ENCODE data around the gene CWF19L2.

CWF19L2 gene

GRCh38 chr11:107477820-107478219 is 20.2 kb upstream of the CWF19L2 start:
- H3F3A ChIP-seq (ENCODE audit: control insufficient read depth, insufficient read depth): no peaks in the 10 kb centered on the region
- no peak overlapping the region for H3K4me3 ChIP-seq (ENCODE audit: low read length)
- no peak overlapping the region for H3K4me2 ChIP-seq (ENCODE audit: low read length)
- no peaks in the 10 kb centered on the region for H3K9me2 ChIP-seq (replicated peaks; ENCODE audit: control insufficient read depth, low read length)
- H4K20me1 ChIP-seq (ENCODE audit: control insufficient read depth, insufficient read depth, low read depth, low read length): no peaks in the 10 kb centered on the region
- no peaks in the 10 kb centered on the region for H3K9me3 ChIP-seq (ENCODE audit: control insufficient read depth, insufficient read depth, low read length)
- H3K79me2 ChIP-seq (ENCODE audit: control insufficient read depth, low read length): no peaks in the 10 kb centered on the region
- TF ChIP-seq CTCF (IDR thresholded peaks at IDR 0.05; ENCODE audit: low read depth, low read length, poor library complexity, severe bottlenecking) (no peak), EZH2phosphoT487 (IDR thresholded peaks at IDR 0.05; ENCODE audit: borderline replicate concordance, low read length) (no peak)
- no peaks in the 10 kb centered on the region for H3K36me3 ChIP-seq (ENCODE audit: control insufficient read depth, low read length)
- H3K4me1 ChIP-seq (ENCODE audit: control insufficient read depth, low read length): no peaks in the 10 kb centered on the region
- H3K27ac ChIP-seq (ENCODE audit: low read depth, low read length): no peak overlapping the region
- H3K27me3 ChIP-seq (ENCODE audit: control insufficient read depth, low read length): peaks cover 18% of the 10 kb centered on the region

GRCh38 chr11:107473792-107474191 is 16.2 kb upstream of the CWF19L2 start:
- Histone ChIP-seq H3K4me3 (ENCODE audit: low read length) (no peak overlapping the region), H3K27me3 (ENCODE audit: control insufficient read depth, low read length) (peaks cover 18% of the 10 kb centered on the region), H3K79me2 (ENCODE audit: control insufficient read depth, low read length) (no peaks in the 10 kb centered on the region), H3F3A (ENCODE audit: control insufficient read depth, insufficient read depth) (no peaks in the 10 kb centered on the region), H3K36me3 (ENCODE audit: control insufficient read depth, low read length) (no peaks in the 10 kb centered on the region), H3K4me2 (ENCODE audit: low read length) (no peak overlapping the region), H4K20me1 (ENCODE audit: control insufficient read depth, insufficient read depth, low read depth, low read length) (no peaks in the 10 kb centered on the region), H3K4me1 (ENCODE audit: control insufficient read depth, low read length) (no peaks in the 10 kb centered on the region), H3K27ac (ENCODE audit: low read depth, low read length) (no peak overlapping the region), H3K9me3 (ENCODE audit: control insufficient read depth, insufficient read depth, low read length) (no peaks in the 10 kb centered on the region), H3K9me2 (replicated peaks; ENCODE audit: control insufficient read depth, low read length) (no peaks in the 10 kb centered on the region)
- no peak for TF ChIP-seq EZH2phosphoT487 (IDR thresholded peaks at IDR 0.05; ENCODE audit: borderline replicate concordance, low read length)
- TF ChIP-seq CTCF (IDR thresholded peaks at IDR 0.05; ENCODE audit: low read depth, low read length, poor library complexity, severe bottlenecking): no peak

- Histone ChIP-seq H3K4me2 (ENCODE audit: low read length) (no peak overlapping the region), H3K4me1 (ENCODE audit: control insufficient read depth, low read length) (no peaks in the 10 kb centered on the region), H3F3A (ENCODE audit: control insufficient read depth, insufficient read depth) (no peaks in the 10 kb centered on the region), H3K9me2 (replicated peaks; ENCODE audit: control insufficient read depth, low read length) (no peaks in the 10 kb centered on the region), H3K79me2 (ENCODE audit: control insufficient read depth, low read length) (no peaks in the 10 kb centered on the region), H3K27me3 (ENCODE audit: control insufficient read depth, low read length) (peaks cover 18% of the 10 kb centered on the region; the same call in 1 of the 2 replicates), H4K20me1 (ENCODE audit: control insufficient read depth, insufficient read depth, low read depth, low read length) (no peaks in the 10 kb centered on the region), H3K27ac (ENCODE audit: low read depth, low read length) (no peak overlapping the region), H3K9me3 (ENCODE audit: control insufficient read depth, insufficient read depth, low read length) (no peaks in the 10 kb centered on the region), H3K4me3 (ENCODE audit: low read length) (no peak overlapping the region), H3K36me3 (ENCODE audit: control insufficient read depth, low read length) (no peaks in the 10 kb centered on the region)
- no peak for TF ChIP-seq CTCF (IDR thresholded peaks at IDR 0.05; ENCODE audit: low read depth, low read length, poor library complexity, severe bottlenecking)
- TF ChIP-seq EZH2phosphoT487 (IDR thresholded peaks at IDR 0.05; ENCODE audit: borderline replicate concordance, low read length): no peak
Measured at GRCh38 chr11:107472966-107473365, 15.3 kb upstream of the CWF19L2 start.

GRCh38 chr11:107468596-107468995 is 11.0 kb upstream of the CWF19L2 start:
- Histone ChIP-seq H4K20me1 (ENCODE audit: control insufficient read depth, insufficient read depth, low read depth, low read length) (no peaks in the 10 kb centered on the region), H3F3A (ENCODE audit: control insufficient read depth, insufficient read depth) (no peaks in the 10 kb centered on the region), H3K36me3 (ENCODE audit: control insufficient read depth, low read length) (no peaks in the 10 kb centered on the region), H3K27me3 (ENCODE audit: control insufficient read depth, low read length) (peaks cover 1% of the 10 kb centered on the region; the same call in 1 of the 2 replicates), H3K4me3 (ENCODE audit: low read length) (no peak overlapping the region), H3K79me2 (ENCODE audit: control insufficient read depth, low read length) (no peaks in the 10 kb centered on the region), H3K4me2 (ENCODE audit: low read length) (no peak overlapping the region), H3K9me3 (ENCODE audit: control insufficient read depth, insufficient read depth, low read length) (no peaks in the 10 kb centered on the region), H3K4me1 (ENCODE audit: control insufficient read depth, low read length) (no peaks in the 10 kb centered on the region), H3K27ac (ENCODE audit: low read depth, low read length) (no peak overlapping the region), H3K9me2 (replicated peaks; ENCODE audit: control insufficient read depth, low read length) (no peaks in the 10 kb centered on the region)
- TF ChIP-seq EZH2phosphoT487 (IDR thresholded peaks at IDR 0.05; ENCODE audit: borderline replicate concordance, low read length) (no peak), CTCF (IDR thresholded peaks at IDR 0.05; ENCODE audit: low read depth, low read length, poor library complexity, severe bottlenecking) (no peak)

All from DOHH2 (cell line).